SK-MEL-5 (cell line): Measurements from ENCODE around the gene C4BPA. TPM values are rescaled to one million over a fixed set of nuclear protein-coding genes. Genes with fewer than 3 reads are reported as not detected.

ENCODE experiments used
- DNase-seq: peaks from one replicate; pipeline ENCODE4 v3.0.0-alpha.2; 2016; ENCODE audit warnings: low read depth, low spot score
- in situ Hi-C: cut with HindIII; loops from 2 replicates; pipeline ENCODE4 v1.10.0; 2016; ENCODE audit warnings: low sequenced_read_pairs, high pct_unique_total_duplicates, low pct_unique_long_range_greater_than_20kb
- total RNA-seq: library from RNA; depleted of rRNA; stranded (reverse); fragments of >200 nt; shearing (Covaris generic); gene quantifications from 2 replicates; pipeline ENCODE4 v1.2.3, GENCODE V29; 2014

The C4BPA gene
- total RNA-seq, 1 experiment from 2014 or later: not detected

DNA sequence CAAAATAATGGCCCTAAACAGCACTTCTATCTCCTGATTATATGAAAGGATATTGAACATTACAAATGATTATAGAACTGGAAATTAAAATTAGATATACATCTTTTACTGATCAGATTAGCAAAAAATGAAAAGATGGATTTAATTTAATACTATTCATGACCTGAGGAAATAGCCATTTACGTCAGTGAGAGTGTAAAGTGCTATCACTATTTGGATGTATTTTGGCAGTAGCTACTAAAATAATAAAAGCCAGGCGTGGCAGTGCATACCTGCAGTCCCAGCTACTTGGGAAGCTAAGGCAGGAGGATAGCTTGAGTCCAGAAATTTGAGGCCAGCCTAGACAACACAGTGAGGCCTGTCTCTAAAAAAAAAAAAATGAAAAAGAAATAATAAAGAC is 10.1 kb upstream of the C4BPA start:
- no peak for DNase-seq
- in situ Hi-C loops: no loop called here

DNA sequence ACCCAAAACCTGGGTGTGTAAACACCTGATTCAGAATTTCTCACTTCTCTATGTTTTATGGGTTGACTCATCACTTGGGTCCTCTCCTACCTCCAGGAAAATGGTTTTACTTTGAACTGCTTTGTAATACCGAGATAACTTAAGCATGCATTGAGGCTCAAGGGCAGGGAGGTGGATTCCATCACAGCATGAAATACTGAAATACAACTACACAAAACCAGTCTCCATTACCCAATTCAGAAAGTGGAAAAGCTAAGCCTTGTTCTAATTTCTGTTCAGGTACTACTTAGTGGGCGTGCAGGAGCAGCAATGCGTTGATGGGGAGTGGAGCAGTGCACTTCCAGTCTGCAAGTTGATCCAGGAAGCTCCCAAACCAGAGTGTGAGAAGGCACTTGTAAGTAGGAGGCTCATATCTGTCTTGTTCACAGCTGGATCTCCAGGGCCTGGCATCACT is 6.1 kb upstream of the C4BPA start:
- no peak for DNase-seq
- in situ Hi-C loops: no loop called here

DNA sequence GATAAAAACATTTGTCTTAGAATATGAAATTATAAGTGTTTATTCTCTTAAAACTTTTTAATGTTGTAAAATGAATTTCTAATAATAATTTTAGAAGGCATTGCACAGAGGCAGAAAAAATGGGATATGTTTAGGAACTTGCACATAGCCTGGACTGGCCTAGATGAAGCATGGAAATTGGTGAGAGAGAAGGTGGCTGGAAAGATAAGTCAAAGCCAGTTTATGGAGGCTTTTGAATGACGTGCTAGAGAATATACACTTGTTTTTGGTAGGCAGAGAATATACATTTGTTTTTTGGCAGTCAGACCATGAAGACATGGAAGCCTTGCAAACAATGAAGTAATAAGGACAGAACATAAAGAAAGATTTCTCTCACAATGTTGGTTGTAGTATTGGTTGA is 2.3 kb upstream of the C4BPA start:
- DNase-seq: no peak
- in situ Hi-C loops: loop anchor here (10.0 kb wide), 1 partner anchor 303 kb away; no protein-coding TSS in a partner anchor

DNA sequence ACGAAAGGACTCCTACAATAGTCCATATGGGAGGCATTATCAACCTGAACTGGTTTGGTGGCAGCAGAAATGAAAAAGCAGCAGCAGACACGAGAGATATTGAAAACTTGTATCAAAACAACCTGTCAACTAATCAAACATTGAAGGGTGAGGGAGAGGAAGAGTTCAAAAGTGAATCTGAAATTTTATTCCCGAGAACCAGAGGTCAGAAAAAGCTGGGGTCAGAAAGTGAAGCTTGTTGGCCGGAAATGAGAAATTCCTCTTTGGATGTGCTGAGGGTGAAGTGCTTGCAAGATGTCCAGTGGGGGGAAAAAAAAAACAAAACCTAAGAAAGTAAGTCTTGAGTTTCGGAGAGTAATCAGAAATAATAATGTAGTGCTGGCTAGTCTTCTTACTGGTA is 1.9 kb upstream of the C4BPA start:
- in situ Hi-C loops: loop anchor here (10.0 kb wide), 1 partner anchor 303 kb away; no protein-coding TSS in a partner anchor
- DNase-seq: no peak

DNA sequence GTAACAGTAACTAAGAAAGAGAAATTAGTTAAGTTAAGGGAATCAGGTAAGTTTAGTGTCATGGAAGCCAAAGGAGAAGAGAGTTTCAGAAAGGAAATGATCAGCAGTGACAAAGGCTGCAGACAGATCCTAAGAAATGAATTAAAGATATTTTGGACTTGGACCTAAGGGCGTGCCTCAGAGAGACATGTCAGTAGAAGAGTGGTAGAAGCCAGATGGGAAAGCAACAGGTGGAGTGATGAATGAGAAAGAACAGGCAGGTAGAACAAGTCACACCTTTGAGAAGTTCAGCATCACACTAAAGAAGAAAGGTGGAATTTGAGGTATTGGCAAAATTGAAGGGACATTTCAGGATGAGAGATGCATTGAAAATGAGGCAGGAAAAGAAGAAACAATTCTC is 1.4 kb upstream of the C4BPA start:
- no peak for DNase-seq
- in situ Hi-C loops: loop anchor here (10.0 kb wide), 1 partner anchor 302 kb away; no protein-coding TSS in a partner anchor

DNA sequence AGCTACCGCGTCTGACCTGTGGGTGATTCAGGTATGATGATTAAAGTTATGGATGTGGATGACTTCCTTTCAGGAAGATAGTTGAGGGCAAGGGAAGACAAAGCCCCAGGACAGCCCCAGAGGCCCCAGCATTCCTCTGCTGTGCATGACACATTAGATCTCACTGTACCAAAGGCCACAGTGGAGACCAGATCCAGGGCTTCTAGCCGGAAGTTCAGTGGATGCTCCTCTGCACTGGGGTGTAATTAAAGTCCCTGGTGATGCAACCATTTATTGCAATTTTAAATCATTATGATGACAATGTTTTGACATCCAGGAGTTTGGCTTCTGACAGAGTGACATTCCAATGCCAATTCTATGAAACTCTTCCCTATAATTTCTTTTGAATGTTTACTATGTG is 5.0 kb downstream of the C4BPA start:
- in situ Hi-C loops: loop anchor here (10.0 kb wide), 1 partner anchor 296 kb away; no protein-coding TSS in a partner anchor
- no peak for DNase-seq

DNA sequence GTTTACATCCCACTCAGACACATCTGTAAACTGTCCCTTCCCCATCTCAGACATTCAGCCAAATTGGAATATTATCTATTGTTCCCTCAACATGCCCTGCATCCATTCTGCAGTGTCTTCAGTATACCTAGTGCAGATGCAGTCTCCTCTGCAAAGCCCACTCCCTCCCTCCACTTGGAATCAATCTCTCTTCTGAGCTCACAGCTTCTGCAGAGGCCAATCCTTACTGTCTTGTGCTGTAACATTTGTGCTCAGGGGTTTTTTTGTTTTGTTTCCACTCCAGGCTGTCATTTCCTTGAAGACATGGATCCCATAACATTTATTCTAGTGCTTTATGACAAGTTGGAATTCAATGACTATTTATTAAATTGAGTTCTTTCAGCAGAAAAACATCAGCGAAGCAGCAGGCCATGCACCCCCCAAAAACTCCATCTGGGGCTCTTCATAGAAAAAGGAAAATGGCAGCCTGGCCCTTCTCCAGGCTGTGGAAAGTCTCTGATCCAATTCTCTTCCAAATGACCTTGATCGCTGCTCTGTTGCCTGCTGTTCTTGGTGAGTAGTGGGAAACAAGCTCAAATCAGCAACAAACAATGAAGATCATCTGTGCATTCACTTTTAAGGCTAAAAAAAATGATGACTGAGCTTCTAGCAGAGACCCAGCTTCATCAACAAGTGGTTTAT is 8.7 kb downstream of the C4BPA start:
- DNase-seq: no peak
- in situ Hi-C loops: no loop called here

DNA sequence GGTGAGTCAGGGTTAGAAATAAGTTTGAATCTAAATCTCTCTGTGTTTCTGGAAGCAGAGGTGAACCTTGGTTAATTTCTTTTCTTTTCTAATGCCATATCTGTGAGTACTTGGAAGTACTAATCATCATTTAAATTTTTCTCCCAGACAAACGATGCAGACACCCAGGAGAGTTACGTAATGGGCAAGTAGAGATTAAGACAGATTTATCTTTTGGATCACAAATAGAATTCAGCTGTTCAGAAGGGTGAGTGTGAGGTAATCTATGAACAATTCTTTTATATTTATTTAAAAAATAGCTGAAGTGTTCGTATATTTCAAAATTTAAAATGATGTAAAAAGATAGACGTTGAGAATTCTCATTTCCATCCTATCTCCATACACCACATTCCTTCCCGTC is 11.2 kb downstream of the C4BPA start:
- no peak for DNase-seq
- in situ Hi-C loops: no loop called here

DNA sequence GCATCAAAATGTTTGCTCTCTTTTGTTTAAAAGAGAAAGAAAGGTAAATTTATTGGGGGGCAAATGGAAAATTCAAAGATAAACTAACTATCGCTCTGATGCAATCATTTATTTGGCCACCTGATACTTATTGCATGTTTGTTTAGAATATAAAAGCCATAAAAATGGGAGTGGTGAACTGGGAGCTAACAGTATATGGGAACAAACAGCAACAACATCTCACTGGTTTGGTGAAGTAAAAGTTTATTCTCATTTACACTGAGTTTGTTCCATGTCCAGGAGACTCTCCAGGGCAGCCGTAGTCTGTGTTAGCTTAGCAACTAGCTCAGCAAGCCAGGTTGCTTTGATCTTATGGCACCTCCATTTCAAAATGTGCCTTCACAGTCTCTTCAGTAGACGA is 20.4 kb downstream of the C4BPA start:
- DNase-seq: no peak
- in situ Hi-C loops: no loop called here

DNA sequence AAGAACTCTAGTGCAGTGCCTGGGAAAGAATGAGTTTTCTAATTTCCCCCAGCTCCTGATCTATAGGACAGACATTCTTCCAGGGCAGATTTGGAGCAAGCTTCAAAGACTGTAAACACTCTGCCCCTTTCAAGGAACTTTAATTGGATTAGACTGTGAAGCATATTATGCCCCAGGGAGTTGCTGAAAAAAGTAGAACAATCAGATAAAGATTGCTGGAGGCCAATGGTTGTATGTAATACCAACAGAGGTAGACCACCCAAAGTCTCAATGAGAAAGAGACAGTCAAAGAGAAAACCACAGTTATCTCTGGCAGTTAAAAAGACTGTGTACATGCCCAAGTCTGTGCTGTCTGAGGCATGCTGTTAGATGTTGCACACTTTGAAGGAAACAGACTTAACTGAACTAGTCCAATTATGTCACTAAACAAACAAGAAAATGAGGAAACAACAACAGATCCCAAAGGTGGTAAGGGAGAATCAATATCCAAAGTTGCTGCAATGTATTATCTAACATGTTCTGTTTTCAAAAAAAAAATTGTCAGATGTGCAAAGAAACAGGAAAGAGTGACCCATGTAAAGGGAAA is 24.4 kb downstream of the C4BPA start:
- no peak for DNase-seq
- in situ Hi-C loops: no loop called here

DNA sequence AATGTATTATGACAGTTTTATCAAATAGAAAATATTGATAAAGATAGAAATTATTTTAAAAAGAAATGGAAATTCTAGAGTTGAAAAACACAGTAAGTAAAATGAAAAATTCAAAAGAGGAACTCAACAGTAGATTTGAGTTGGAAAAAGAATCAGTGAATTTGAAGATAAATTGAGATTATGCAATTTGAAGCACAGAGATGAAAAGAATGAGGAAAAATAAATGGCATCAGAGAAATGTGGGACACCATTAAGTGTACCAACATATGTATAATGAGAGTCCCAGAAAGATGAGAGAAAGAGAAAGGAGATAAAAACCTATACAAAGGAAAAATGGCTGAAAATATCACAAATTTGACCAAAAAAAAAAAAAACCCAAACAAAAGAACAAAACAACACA is 25.0 kb downstream of the C4BPA start:
- in situ Hi-C loops: no loop called here
- DNase-seq: no peak

DNA sequence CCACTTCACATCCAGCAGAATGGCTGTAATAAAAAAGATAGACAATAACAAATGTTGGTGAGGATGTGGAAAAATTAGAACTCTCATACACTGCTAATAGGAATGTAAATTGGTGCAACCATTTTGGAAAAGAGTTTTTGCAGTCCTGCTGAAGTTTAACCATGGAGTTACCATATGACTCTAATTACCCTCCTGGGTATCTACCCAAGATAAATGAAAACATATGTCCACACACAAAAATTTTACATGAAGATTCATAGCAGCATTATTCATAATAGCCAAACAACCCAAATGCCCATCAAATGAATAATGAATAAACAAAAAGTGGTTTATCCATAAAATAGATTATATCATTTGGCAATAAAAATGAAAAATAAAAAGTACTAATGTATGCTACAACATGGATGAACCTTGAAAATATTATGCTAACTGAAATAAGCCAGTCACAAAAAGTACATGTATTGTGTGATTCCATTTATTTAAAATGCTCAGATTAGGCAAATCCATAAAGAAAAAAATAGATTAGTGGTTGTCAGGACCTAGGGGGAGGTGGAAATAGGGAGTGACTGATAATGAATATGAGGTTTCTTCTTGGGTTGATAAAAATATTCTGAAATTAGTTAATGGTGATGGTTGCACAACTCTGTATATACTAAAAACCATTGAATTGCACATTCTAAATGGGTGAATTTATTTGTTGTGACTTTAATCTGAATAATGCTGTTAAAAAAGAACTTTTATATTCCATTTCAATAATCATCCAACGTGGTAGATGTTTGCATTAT is 26.4 kb downstream of the C4BPA start:
- DNase-seq: no peak

DNA sequence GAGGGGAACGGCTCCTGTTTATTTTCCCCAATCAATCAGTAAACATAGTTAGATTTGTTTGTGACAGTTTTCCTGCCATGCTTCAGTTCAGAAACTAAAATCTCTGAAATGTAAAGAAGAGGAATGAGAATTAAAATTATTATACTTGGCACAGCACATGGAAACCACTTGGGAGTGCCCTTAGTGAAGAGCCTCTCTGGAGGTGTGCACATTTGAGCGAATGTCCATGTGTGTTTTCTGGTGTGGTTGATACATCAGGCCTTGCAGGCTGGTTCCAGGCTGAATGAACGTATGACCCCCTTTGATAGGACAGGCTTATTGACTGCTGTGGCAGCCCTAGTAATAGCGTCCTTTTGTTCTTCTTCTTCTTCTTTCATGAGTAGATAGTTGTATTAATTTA is 27.1 kb downstream of the C4BPA start:
- DNase-seq: no peak
- in situ Hi-C loops: no loop called here

More for the DNA sequence above, 26.4 kb downstream of the C4BPA start:
- in situ Hi-C loops: no loop called here

DNA sequence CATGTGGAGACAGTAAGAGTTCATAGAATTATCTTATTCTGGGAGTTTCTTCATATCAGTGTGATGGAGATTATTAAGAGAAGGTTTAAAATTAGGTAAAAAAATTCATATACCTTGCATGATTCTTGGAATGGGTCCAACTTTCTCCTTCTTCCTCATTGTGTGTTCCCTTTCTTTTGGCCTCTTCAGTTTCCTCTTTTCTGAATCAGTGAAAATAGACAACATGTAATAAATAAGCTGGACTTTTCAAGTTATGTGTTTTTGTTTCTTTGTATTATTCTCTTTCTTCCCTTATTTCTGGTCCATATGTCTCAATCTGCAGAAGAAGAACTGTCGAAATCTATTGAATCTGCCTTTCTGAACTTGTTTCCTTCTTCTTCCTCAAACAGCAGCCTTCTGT is 30.5 kb downstream of the C4BPA start:
- DNase-seq: no peak
- in situ Hi-C loops: no loop called here

DNA sequence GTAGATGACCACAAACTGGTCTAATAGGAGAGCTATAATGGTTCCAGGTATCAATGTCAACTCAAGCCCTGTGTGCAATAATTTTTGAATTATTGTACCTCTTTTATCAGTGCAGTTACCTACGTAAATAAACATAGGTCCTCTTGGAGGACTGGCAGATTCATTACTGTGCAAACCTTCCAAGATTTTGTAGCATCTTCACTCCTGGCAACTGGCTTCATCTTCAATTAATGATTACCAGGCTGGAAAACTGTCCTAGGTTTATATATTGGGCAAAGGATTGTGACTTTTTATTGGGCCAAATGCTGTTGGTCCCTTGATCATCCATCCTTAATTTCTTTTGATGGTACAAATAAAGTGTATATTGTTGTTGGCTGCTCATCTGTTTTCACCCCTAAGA is 35.6 kb downstream of the C4BPA start:
- in situ Hi-C loops: no loop called here
- no peak for DNase-seq

DNA sequence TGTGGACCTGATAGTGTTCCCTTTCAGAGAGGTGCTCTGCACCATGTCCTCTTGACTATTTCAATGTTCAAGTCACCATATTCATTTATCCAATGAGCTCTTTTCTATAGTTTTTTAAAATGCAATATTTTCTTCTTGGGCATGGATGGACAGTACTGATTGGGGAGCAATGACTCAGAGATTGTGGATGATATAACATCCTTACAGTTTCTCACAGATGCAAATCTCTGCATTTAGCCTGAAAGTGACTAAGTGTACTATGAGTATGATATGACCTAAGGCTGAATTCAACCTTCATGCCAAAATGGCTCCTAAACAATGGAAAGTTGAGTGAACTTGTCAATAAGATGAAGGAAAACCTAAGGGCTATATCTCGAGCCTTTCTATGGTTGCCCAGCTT is 36.5 kb downstream of the C4BPA start:
- in situ Hi-C loops: no loop called here
- no peak for DNase-seq

DNA sequence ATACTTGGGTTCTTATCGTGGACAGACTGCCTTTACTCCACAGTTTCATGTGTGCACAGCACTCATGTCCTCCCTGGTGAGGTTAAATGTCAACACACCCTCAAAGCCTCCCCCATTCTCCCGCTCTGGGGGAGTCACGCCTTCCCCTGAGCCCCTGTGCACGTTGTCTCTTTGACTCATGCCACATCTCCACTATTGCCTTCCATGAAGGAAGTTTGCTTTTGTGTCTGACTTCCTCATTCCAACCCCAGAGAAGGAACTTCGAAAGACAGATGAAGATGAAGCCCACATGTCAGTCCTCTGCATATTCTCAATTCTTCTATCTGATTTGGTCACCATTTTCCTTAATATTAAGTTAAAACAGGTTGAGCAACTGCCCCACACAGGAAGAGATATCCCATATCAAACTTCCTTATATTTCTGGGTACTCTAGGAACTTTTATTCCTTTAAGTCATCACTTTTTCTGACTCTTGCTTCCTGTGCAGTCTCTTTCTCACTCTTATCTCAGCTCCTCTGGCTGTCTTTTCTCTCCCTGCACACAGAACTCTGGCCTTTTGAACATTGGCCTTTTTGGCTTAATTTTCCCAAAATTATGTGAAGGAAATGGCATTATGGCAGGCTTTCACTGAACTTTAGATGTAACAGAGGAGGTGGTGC is 41.5 kb downstream of the C4BPA start:
- in situ Hi-C loops: no loop called here
- no peak for DNase-seq

DNA sequence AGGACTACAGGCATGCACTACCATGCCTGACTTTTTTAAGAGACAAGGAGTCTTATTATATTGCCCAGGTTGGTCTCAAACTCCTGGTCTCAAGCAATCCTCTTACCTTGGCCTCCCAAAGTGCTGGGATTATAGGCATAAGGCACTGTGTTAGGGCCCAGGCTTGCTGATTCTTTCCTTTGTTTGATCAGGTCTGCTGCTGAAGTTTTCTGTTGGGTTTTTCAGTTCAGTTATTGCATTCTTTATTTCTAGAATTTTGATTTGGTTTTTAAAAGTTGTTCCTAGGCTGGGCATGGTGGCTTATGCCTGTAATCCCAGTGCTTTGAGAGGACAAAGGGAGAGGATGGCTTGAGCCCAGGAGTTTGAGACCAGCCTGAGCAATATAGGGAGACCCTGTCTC is 47.9 kb downstream of the C4BPA start:
- DNase-seq: no peak
- in situ Hi-C loops: no loop called here
